HG02973 (cell line): ENCODE measurements around the gene MCTP1.
A peak's percentile ranks its signal among the peaks of the same experiment; 100 is the strongest.
"Not testable (repeated sequence)": the region's sequence is repeated elsewhere in the genome, so short reads cannot be mapped to it uniquely, and the experiment has no call there.

Source experiments
- ATAC-seq: cut with Tn5 transposase; IDR thresholded peaks from one replicate; pipeline ENCODE4 v1.9.1; 2021; ENCODE audit warnings: moderate library complexity; ENCODE audit not compliant: unreplicated experiment

The MCTP1 gene

GRCh38 chr5:94891565-94891964 lies 393.3 kb downstream of the MCTP1 start:
- no peak for ATAC-seq

GRCh38 chr5:94890907-94891306 lies 394.0 kb downstream of the MCTP1 start:
- ATAC-seq, result no peak

DNA sequence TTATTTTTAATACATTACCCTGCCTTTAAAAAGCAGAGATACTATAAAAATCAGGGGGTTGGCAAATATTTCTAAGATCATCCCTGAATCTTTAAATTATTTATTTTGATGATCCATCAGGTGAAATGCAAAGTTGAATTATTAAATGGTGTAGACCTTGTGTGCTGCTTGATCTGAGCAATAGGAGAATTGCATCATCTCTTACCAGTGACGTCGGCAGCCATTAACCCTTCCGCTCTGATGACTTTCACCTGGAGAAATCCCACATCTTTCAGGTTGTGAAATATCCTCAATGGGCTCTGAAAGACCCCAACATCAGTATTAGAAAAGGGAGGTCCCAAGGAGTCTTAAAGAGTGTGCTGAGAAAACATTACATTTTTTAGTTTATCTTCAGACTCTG lies 396.2 kb downstream of the MCTP1 start:
- no peak for ATAC-seq

GRCh38 chr5:94885931-94886330 lies 399.0 kb downstream of the MCTP1 start:
- no peak for ATAC-seq

GRCh38 chr5:94884311-94884710 lies 400.6 kb downstream of the MCTP1 start:
- no peak for ATAC-seq

- ATAC-seq, result no peak
These were observed 412.4 kb downstream of the MCTP1 start for GRCh38 chr5:94872526-94872925.

- no peak for ATAC-seq
These were observed 414.2 kb downstream of the MCTP1 start for GRCh38 chr5:94870511-94871183.

GRCh38 chr5:94869921-94870320 lies 415.0 kb downstream of the MCTP1 start:
- no peak for ATAC-seq

DNA sequence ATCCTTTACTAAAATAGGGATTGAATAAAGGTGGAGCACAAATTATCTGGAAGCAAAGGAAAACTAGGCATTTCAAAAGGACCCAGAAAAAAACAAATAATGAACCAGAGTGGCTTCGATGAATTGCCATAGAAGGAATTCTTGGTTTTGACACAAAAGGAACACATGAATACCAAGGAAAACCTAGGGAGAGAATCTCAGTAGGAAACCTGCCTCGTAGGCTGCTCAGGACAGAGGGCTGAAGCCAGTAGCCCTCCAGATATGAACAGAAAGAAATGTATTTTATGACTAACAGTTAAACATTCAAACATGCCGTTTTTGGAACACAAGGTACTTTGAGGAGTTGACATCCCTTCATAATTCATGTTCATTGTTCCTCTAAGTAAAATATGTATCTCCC lies 420.9 kb downstream of the MCTP1 start:
- no peak for ATAC-seq

- ATAC-seq, result no peak
These were observed 427.8 kb downstream of the MCTP1 start for GRCh38 chr5:94857111-94857510.

GRCh38 chr5:94856257-94856800 lies 428.6 kb downstream of the MCTP1 start:
- ATAC-seq, result no peak

DNA sequence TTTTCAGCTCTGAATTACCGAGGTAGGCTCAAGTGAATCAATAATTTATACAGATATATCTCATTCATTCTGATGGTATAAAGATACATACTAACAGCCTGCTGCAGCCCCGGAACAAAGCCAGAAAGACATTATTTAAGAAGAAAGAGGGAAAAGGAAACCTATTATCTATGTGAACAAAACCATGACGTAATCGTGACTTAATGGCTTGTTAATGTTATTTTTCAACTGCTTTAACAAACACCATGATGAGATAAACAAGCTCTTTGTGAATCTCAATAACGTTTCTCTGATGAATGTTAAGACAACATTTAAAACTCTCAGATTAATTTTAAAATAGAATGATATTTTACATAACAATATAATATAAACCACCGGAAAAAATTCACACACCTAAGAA lies 429.4 kb downstream of the MCTP1 start:
- no peak for ATAC-seq

DNA sequence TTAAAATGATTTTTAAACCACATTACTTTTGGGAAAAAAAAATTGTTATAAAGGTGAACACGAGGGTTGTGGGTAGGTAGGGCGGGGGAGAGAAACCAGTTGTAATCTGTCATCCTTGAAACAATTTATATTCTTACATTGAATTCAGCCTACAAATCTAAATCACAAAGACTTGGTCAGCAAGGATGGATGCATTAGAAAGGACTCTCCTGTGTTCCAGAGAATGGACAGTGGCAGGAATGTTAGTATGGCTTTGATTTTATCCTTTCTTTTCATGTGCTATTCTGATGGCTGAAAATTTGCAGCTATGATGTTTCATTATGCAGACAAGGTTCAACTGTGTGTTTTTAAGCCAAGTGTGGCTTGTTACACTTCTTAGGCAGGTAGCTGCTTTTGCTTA lies 431.8 kb downstream of the MCTP1 start:
- no peak for ATAC-seq

GRCh38 chr5:94850960-94851359 lies 433.9 kb downstream of the MCTP1 start:
- no peak for ATAC-seq

- ATAC-seq, result peak; percentile 95
These were observed 434.8 kb downstream of the MCTP1 start for GRCh38 chr5:94849821-94850736.

GRCh38 chr5:94849324-94849723 lies 435.6 kb downstream of the MCTP1 start:
- ATAC-seq, result no peak

DNA sequence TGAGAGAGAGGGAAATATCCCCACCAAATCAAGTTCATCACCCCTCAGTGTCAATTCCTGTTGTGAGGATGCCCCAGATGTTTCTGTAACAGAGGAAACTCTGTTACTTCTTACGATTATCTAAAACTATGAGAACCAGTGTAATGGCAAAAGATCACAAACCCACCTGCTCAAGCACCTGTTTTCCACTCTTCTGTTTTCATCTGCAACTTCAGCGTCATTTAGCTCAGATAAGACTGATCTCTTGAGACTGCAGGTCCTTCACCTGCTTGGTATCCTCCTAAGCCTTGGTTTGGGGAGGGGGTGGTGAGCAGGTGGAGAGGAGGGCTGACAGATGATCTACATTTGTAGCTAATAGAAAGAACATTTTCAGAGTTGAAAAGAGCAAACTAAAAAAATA lies 437.2 kb downstream of the MCTP1 start:
- no peak for ATAC-seq

DNA sequence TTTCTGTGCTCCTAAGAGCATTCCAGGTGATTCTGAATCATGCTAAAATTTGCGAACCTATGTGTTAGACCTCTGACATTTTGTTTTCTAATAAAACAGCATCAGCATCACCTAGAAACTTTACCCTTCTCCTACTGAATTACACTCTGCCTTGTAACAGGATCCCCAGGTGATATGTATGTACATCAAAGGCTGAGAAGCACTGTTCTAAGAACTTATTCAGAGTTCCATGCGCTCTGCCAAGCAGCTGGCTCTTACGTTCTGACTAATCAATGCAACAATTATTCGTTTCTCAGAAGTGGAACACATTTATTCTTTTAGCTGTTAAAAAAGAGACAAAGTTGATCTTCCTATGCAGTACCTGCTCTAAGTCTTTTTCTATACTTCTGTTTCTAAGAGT lies 437.9 kb downstream of the MCTP1 start:
- ATAC-seq, result no peak

- not testable (repeated sequence) for ATAC-seq
These were observed 439.2 kb downstream of the MCTP1 start for GRCh38 chr5:94845696-94846095.

GRCh38 chr5:94841598-94842322 lies 443.1 kb downstream of the MCTP1 start:
- no peak for ATAC-seq

DNA sequence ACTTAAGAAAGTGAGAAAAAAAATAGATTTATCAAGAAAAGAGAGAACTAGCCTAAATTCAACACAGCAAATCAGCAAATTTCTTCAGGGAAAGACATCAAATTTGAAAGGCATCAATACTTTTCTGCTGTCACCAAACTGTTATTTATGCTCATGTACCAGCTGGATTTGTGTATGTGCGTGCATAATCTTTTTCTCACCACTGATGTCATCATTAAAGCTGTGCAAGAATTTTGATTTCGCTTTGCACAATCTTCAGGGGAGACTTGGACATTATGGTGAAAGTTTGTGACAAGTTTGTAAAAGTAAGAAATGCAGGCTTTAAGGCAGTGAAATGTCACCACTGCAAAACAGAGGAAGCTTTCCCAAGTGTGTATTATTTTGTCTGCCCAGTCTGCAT lies 451.0 kb downstream of the MCTP1 start:
- no peak for ATAC-seq
